Muscle of leg (tissue), 11 donors: ENCODE measurements around the gene ERBIN. TPM values are rescaled to one million over a fixed set of nuclear protein-coding genes. Genes with fewer than 3 reads are reported as not detected.

Experiments used
- DNase-seq: peaks from one replicate; pipeline ENCODE4 v3.0.0; 2013
- H3K27ac ChIP-seq: one replicate; pipeline ENCODE4 v1.5.1; 2013; ENCODE audit warnings: mild to moderate bottlenecking, low read length, control low read depth
- H3K27me3 ChIP-seq: one replicate; pipeline ENCODE4 v1.6.1; 2013; ENCODE audit warnings: low read length; ENCODE audit not compliant: control insufficient read depth, insufficient read depth
- H3K36me3 ChIP-seq: one replicate; pipeline ENCODE4 v1.6.1; 2013; ENCODE audit warnings: low read length; ENCODE audit not compliant: control insufficient read depth, insufficient read depth
- H3K4me1 ChIP-seq: one replicate; pipeline ENCODE4 v1.6.1; 2013; ENCODE audit warnings: low read length; ENCODE audit not compliant: control insufficient read depth, insufficient read depth
- H3K4me3 ChIP-seq: one replicate; pipeline ENCODE4 v1.5.1; 2013; ENCODE audit warnings: low read length, control low read depth
- H3K9me3 ChIP-seq: replicated peaks from 2 replicates; pipeline ENCODE4 v1.6.1; 2013; ENCODE audit warnings: low read depth, low read length; ENCODE audit not compliant: control insufficient read depth
- WGBS: methylation state at CpG from one replicate; pipeline ENCODE4 v1.1.5; 2013; ENCODE audit warnings: missing lambda C conversion rate; ENCODE audit not compliant: insufficient coverage; 5-methylcytosine and 5-hydroxymethylcytosine counted together
- polyA plus RNA-seq, 8 donors: library from polyadenylated mRNA; unstranded; fragments of 120-200 nt; gene quantifications; one replicate each; pipeline versions ENCODE4 v1.2.1 to v1.2.3, GENCODE V29; 2013; ENCODE audit warnings: inconsistent platforms in 1 of 8, low replicate concordance in 1 of 8; ENCODE audit not compliant: insufficient read length in 8 of 8, insufficient read depth in 1 of 8
- total RNA-seq: library from RNA; stranded (reverse); fragments of 120-200 nt; gene quantifications from one replicate; pipeline ENCODE4 v1.2.4, GENCODE V29; 2013

The ERBIN gene
- total and polyA plus RNA-seq, 9 donors: 33.1 to 53.5 (median 44.8) TPM

GRCh38 chr5:65994117-65994786 lies 67.9 kb downstream of the ERBIN start:
- H3K36me3 ChIP-seq: peaks cover 2% of the 10 kb centered on the region
- no peaks in the 10 kb centered on the region for H3K4me1 ChIP-seq
- no peaks in the 10 kb centered on the region for H3K9me3 ChIP-seq
- H3K27ac ChIP-seq: no peak overlapping the region
- no peak overlapping the region for H3K4me3 ChIP-seq
- WGBS: no CpG with 5 or more reads among the region's 1 CpG
- H3K27me3 ChIP-seq: no peaks in the 10 kb centered on the region
- DNase-seq: no peak

GRCh38 chr5:65999061-65999723 lies 72.8 kb downstream of the ERBIN start:
- DNase-seq: no peak
- Histone ChIP-seq H3K4me1 (no peaks in the 10 kb centered on the region), H3K27me3 (no peaks in the 10 kb centered on the region), H3K4me3 (no peak overlapping the region), H3K27ac (no peak overlapping the region), H3K9me3 (peaks cover 3% of the 10 kb centered on the region), H3K36me3 (peaks cover 2% of the 10 kb centered on the region)
- WGBS: 96% methylated on average over 5 of the region's 9 CpGs

- no peaks in the 10 kb centered on the region for H3K36me3 ChIP-seq
- WGBS: no CpG with 5 or more reads among the region's 4 CpGs
- H3K27me3 ChIP-seq: no peaks in the 10 kb centered on the region
- DNase-seq: no peak
- no peak overlapping the region for H3K27ac ChIP-seq
- H3K4me3 ChIP-seq: no peak overlapping the region
- no peaks in the 10 kb centered on the region for H3K4me1 ChIP-seq
- peaks cover 3% of the 10 kb centered on the region for H3K9me3 ChIP-seq
These were observed 75.6 kb downstream of the ERBIN start for GRCh38 chr5:66001952-66002351.

GRCh38 chr5:66002415-66002814 lies 76.0 kb downstream of the ERBIN start:
- WGBS: no CpG with 5 or more reads among the region's 2 CpGs
- no peaks in the 10 kb centered on the region for H3K4me1 ChIP-seq

GRCh38 chr5:66004216-66004615 lies 77.8 kb downstream of the ERBIN start:
- H3K9me3 ChIP-seq: peaks cover 3% of the 10 kb centered on the region
- no peaks in the 10 kb centered on the region for H3K27me3 ChIP-seq
- DNase-seq: no peak
- WGBS: 100% methylated on average over 6 of the region's 14 CpGs
- no peaks in the 10 kb centered on the region for H3K4me1 ChIP-seq
- no peak overlapping the region for H3K27ac ChIP-seq
- H3K4me3 ChIP-seq: no peak overlapping the region
- H3K36me3 ChIP-seq: no peaks in the 10 kb centered on the region

More at GRCh38 chr5:66002415-66002814, 76.0 kb downstream of the ERBIN start:
- DNase-seq: no peak
- Histone ChIP-seq H3K27me3 (no peaks in the 10 kb centered on the region), H3K4me3 (no peak overlapping the region), H3K9me3 (peaks cover 3% of the 10 kb centered on the region), H3K27ac (no peak overlapping the region), H3K36me3 (no peaks in the 10 kb centered on the region)

GRCh38 chr5:66009277-66009676 lies 82.9 kb downstream of the ERBIN start:
- DNase-seq: no peak
- no peaks in the 10 kb centered on the region for H3K4me1 ChIP-seq
- H3K27ac ChIP-seq: no peak overlapping the region
- no peaks in the 10 kb centered on the region for H3K9me3 ChIP-seq
- H3K27me3 ChIP-seq: no peaks in the 10 kb centered on the region
- H3K4me3 ChIP-seq: no peak overlapping the region
- H3K36me3 ChIP-seq: no peaks in the 10 kb centered on the region
- no CpG with 5 or more reads among the region's 2 CpGs for WGBS

GRCh38 chr5:66010476-66010875 lies 84.1 kb downstream of the ERBIN start:
- H3K9me3 ChIP-seq: no peaks in the 10 kb centered on the region
- no peak overlapping the region for H3K27ac ChIP-seq
- H3K4me3 ChIP-seq: no peak overlapping the region
- no peak for DNase-seq
- peaks cover 3% of the 10 kb centered on the region for H3K36me3 ChIP-seq
- no peaks in the 10 kb centered on the region for H3K27me3 ChIP-seq
- H3K4me1 ChIP-seq: no peaks in the 10 kb centered on the region

- Histone ChIP-seq H3K9me3 (no peaks in the 10 kb centered on the region), H3K27me3 (no peaks in the 10 kb centered on the region), H3K36me3 (peaks cover 5% of the 10 kb centered on the region), H3K4me1 (no peaks in the 10 kb centered on the region), H3K27ac (no peak overlapping the region), H3K4me3 (no peak overlapping the region)
- no peak for DNase-seq
These were observed 85.9 kb downstream of the ERBIN start for GRCh38 chr5:66012271-66012670.

- H3K27ac ChIP-seq: no peak overlapping the region
- no peaks in the 10 kb centered on the region for H3K4me1 ChIP-seq
- no CpG with 5 or more reads among the region's 2 CpGs for WGBS
- H3K27me3 ChIP-seq: no peaks in the 10 kb centered on the region
- no peaks in the 10 kb centered on the region for H3K9me3 ChIP-seq
- peaks cover 5% of the 10 kb centered on the region for H3K36me3 ChIP-seq
- DNase-seq: peak; percentile 83
- H3K4me3 ChIP-seq: no peak overlapping the region
These were observed 87.0 kb downstream of the ERBIN start for GRCh38 chr5:66013397-66013796.

- no CpG with 5 or more reads among the region's 1 CpG for WGBS
- no peak overlapping the region for H3K4me3 ChIP-seq
- no peaks in the 10 kb centered on the region for H3K4me1 ChIP-seq
- peaks cover 5% of the 10 kb centered on the region for H3K36me3 ChIP-seq
- no peaks in the 10 kb centered on the region for H3K9me3 ChIP-seq
- no peaks in the 10 kb centered on the region for H3K27me3 ChIP-seq
- no peak for DNase-seq
- no peak overlapping the region for H3K27ac ChIP-seq
These were observed 87.5 kb downstream of the ERBIN start for GRCh38 chr5:66013906-66014305.
